ENCODE data around the gene ZBTB5.
"Not testable (repeated sequence)": the region's sequence is repeated elsewhere in the genome, so short reads cannot be mapped to it uniquely, and the experiment has no call there.

Gene ZBTB5

GRCh38 chr9:37407468-37407867 is 57.8 kb downstream of the ZBTB5 start:
- H3K4me3 ChIP-seq (ENCODE audit: low read depth, low read length): no peak overlapping the region

GRCh38 chr9:37406603-37407401 is 58.4 kb downstream of the ZBTB5 start:
- H3K4me3 ChIP-seq (ENCODE audit: low read depth, low read length): no peak overlapping the region

- H3K4me3 ChIP-seq (ENCODE audit: low read depth, low read length): no peak overlapping the region
Observed at GRCh38 chr9:37405764-37406380, 59.4 kb downstream of the ZBTB5 start.

- H3K4me3 ChIP-seq (ENCODE audit: low read depth, low read length): no peak overlapping the region
Observed at GRCh38 chr9:37405350-37405749, 59.9 kb downstream of the ZBTB5 start.

- no peak overlapping the region for H3K4me3 ChIP-seq (ENCODE audit: low read depth, low read length)
Observed at GRCh38 chr9:37404590-37404989, 60.7 kb downstream of the ZBTB5 start.

GRCh38 chr9:37399336-37399735 is 65.9 kb downstream of the ZBTB5 start:
- no peak overlapping the region for H3K4me3 ChIP-seq (ENCODE audit: low read depth, low read length)

GRCh38 chr9:37398464-37399025 is 66.7 kb downstream of the ZBTB5 start:
- no peak overlapping the region for H3K4me3 ChIP-seq (ENCODE audit: low read depth, low read length)

GRCh38 chr9:37397948-37398347 is 67.3 kb downstream of the ZBTB5 start:
- not testable (repeated sequence) for H3K4me3 ChIP-seq (ENCODE audit: low read depth, low read length)

- no peak overlapping the region for H3K4me3 ChIP-seq (ENCODE audit: low read depth, low read length)
Observed at GRCh38 chr9:37395663-37396062, 69.6 kb downstream of the ZBTB5 start.

- H3K4me3 ChIP-seq (ENCODE audit: low read depth, low read length): no peak overlapping the region
Observed at GRCh38 chr9:37395229-37395628, 70.0 kb downstream of the ZBTB5 start.

- no peak overlapping the region for H3K4me3 ChIP-seq (ENCODE audit: low read depth, low read length)
Observed at GRCh38 chr9:37392272-37392671, 73.0 kb downstream of the ZBTB5 start.

GRCh38 chr9:37390759-37391158 is 74.5 kb downstream of the ZBTB5 start:
- H3K4me3 ChIP-seq (ENCODE audit: low read depth, low read length): no peak overlapping the region
